HG03565 (cell line): ENCODE results near the gene ACSS2.

ENCODE experiments used
- ATAC-seq: cut with Tn5 transposase; IDR thresholded peaks from one replicate; pipeline ENCODE4 v1.9.1; 2021; ENCODE audit warnings: mild to moderate bottlenecking, moderate library complexity; ENCODE audit not compliant: unreplicated experiment

ACSS2 gene

DNA sequence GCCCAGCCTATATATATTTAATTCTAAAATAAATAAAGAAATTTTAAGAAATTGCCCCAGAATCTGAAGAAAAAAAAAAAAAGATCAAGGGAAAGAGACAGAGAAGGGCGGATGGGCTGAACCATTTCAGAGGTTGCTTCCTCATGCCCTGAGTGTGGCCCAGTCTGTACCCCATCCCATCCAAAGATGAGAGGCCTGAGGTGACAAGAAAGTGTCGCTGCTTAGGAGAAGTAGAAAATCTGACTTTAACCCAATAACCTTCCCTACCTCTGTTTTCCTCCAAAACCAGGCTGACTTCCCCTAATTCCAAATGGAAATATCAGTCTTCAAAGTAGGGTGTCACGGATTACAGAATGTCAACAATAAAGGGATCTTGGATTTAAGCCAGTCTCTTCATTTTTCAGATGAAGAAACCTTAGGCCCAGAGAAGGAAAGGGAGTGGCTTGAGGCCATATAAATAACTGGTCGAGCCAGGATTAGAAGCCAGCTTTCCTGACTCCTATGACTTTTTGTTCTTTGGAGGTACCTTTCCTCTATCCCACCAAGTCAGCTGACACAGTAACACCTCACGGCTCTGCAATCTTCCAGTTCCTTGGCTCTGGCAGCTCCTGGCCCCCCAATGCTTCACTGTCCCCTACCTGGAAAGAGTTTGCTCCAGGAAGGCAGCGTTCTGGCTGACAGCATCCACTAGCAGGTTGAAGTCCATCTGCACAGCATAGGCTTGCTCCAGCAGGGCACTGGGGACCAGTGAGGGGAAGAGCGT, 69.1 kb downstream of the ACSS2 start:
- no peak for ATAC-seq

DNA sequence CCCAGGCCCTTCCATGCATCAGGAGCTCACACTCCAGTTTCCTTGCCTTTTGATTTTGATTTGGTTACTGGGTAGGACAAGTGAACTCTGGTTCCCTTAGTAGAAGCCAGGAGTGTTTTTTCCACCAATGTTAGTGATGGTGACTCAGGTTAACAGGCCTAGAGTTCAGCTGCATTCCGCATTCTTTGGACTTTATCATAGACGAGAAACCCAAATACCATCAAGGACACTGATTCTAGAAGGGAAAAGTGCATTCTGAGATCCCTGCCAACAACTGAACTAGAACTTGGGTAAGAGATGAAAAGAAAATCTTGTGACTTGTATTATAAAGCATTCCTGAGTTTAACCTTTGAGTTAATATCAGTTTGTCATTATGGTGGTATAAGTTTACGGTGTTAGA, 70.2 kb downstream of the ACSS2 start:
- no peak for ATAC-seq

DNA sequence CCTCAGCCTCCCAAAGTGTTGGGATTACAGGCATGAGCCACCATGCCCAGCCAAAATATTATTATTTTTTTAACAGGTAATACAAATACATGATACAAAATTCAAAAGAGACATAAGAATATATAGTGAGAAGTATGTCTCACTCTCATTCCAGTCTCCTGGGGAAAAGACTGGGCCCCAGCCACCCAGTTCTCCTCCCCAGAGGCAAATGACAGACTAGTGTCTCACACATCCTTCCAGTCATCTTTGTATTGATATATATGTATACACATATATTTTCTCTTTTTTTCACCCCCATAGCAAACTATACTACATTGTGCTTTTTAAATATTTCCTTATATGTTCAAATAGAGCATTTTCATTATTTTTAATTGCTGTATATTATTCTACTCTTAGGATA, 70.9 kb downstream of the ACSS2 start:
- no peak for ATAC-seq

DNA sequence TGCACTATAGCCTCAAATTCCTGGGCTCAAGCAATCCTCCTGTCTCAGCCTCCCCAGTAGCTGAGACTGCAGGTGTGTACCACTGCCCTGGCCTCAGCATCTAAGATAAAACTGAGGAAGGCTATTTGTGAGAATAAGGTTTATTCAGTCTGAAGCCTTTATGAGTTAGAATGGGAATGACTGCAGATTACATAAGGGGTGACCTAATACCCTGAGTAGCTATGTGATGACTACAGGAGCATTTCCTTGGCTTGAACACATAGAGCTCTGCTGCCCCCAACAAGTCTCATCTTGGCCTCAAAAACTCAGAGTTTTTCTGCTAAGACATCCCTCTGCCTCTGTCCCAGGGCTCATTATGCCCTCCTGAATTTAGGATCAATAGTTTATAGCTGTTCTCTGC, 71.6 kb downstream of the ACSS2 start:
- ATAC-seq, result no peak

DNA sequence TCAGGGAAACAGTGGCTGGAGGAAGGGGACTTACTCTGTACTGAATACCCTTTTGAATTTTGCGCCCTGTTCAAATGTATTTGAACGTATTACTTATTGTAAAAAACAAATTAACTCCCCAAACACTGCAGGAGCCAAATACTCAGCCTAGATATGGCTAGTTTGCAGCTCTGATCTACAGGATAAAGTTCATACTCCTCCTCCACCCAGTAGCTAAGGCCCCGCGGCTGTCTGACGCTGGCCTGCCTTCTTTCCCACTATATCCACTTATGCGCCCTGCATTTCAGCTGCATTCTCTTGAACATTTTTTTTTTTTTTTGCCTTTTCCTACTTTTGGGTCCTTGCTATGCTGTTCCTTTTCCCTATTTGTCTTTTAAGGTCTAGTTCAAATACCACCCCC, 72.7 kb downstream of the ACSS2 start:
- no peak for ATAC-seq

DNA sequence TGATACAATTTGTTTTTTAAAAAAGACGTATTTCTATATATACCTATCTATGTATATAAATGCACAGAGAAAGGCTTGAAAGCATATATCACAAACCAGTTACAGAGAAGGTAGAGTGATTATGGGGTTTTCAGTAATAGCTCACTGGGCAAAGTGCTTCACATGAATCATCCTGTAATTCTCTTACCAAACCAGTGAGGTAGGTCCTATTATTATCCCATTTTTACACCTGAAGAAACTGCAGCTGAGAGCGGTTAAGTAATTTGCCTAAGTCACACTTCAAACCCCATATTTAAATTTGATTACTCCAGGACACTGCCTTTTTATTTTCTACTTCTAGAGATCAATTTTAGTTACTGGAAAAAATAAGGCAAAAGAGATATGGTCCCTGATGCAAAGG, 74.8 kb downstream of the ACSS2 start:
- no peak for ATAC-seq

DNA sequence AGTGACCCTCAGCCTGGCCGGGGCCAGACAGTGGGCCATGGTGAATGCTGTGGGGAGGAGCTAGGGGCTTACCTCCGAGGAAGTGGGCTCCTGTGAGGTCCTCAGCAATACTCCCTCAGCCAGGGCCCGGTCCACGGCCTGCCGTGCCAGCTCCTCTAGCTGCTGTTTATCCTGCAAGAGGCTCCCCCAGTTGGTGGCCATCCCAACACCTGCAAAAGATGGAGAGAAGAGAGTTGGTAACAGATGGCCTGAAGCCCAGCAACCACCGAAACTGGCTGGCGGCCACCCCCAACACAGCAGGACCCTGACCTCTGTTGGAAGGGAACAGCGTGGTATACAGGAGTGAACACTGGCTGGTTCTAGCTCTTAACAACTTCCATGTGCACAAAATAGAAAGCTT, 75.2 kb downstream of the ACSS2 start:
- ATAC-seq, result no peak

DNA sequence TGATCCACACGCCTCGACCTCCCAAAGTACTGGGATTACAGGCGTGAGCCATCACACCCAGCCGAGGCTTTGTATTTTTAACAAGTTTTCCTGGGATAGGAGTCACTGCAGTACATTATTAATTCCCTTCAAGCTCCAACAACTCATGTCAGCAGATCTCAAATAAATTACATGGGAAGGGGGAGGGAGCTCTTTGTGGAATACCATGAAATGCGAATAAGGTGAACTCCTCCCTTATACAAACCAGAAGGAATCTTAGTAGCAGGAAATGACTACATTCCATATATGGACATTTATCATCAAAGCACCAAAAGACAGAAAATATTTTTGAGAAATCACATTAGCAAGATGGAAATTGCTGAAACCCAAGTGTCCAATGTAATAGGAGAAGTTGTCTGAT, 76.3 kb downstream of the ACSS2 start:
- no peak for ATAC-seq

DNA sequence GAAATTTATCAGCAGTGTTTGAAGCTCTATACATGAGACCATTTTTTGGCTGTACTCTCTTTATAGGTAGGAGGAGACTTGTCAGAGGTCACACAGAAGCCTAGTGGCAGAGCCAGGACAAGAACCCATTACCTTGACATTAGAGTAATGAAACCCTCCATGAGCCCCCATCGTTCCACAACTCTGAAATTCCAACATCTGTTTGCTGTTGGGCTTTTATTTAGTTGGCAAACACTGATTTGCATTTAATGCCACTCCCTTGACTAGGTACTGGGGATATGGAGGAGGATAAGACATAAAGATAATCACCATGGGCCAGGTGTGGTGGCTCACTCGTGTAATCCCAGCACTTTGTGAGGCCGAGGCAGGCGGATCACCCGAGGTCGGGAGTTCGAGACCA, 77.5 kb downstream of the ACSS2 start:
- ATAC-seq, result no peak

DNA sequence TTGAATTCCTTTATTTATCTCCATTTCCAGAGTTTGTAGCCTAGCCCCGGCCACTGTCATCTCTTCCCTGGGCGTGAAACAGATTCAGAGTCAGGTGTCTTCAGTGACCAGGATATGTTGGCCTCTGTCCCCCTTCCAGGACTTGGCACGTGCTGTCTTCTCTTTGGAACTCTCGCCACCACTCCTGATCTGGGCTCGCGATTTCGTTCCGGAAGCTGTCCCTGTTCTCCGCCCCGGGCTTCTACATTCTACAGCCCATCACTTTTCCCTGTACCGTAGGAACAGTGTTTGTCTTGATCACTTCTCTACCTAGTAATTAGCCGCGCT, 78.5 kb downstream of the ACSS2 start:
- no peak for ATAC-seq

DNA sequence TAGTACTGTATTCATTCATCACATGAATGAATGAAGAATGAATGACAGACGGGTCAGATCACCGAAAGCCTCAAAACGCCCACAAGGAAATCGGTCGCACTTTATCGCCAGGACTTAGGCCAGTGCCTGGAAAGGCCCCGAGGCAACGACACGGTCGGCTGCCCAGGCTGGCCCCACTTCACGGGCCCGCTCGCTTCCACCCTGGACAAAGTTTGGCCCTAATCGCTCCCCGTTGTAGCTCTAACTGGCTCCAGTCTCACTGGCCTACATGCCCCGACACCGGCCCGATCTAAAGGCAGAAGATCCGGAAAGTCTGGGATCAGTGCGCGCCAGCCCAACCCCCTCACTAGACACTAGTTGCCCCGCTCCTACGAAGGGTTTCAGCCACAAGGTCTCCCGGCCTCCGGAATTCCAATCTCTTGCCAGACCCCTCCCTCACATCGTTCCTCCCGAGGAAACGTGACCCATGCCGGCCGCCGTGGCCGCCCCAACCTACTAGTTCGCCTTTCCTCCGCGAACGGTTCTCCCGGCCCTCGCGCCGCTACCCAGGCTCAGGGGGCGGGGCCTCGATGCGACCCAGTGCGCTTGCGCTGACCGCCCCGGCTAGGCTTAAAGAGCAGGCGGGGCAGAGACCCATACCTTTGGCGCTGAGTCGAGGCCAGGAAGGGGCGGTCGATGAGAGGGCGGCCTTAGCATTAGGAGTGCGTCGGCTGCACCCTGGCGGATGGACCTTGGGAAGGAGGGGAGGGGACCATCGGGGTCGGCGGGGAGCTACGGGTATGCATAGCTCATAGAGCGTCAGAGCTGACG, 79.0 kb downstream of the ACSS2 start, which contains the start of the genes GSS and MYH7B:
GSS (minus strand) TSS at position 576 of the 810 bp plus-strand sequence. CDS start 3,954 bp downstream, outside the sequence.
MYH7B (plus strand) TSS at position 638 of the 810 bp plus-strand sequence. CDS start 22,138 bp downstream, outside the sequence.
- ATAC-seq, result peak; percentile 85

DNA sequence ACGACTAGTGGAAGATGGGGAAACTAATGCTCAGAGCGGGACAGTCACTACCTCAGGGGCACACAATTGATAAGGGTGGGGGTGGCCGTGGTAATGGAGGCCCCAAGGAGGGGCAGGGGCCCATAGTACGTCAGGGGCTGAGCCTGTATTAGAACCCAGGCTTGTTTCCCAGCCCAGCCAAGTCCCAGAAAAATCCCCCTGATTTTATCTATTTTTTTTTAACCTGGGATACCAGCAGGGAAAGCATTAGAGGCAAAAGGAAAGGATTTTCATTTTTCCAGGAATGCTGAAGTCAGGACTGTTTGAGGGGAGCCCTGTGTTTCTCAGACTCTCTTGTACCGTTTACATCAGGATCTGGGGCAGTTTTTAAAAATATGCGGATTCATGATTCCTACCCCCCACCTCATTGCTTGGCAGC, 79.6 kb downstream of the ACSS2 start:
- ATAC-seq, result no peak

DNA sequence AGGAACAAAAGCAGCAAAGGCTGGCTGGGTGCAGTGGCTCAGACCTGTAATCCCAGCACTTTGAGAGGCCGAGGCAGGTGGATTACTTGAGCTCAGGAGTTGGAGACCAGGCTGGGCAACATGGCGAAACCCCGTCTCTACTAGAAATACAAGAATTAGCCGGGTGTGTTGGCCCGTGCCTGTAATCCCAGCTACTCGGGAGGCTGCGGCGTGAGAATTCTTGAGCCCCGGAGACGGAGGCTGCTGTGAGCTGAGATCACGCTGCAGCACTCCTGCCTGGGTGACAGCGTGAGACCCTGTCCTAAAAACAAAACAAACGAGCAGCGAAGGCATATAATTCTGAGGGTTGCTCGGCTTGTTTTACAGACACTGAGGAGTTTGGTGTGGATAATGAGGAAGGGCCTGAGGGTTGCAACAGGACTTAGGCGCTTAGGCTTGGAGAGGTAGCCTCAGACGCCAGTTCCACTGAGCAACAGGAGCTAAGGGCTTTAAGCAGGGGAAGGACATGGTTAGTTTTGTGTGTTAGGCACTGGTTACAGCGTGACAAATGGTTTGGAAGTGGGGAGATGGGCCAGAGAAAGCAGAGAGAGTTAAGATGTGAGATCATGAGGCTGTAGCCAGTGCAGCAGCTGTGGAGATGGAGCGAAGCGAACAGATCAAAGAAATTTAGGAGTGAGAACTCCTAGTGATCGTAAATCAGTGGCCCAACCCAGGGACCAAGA, 80.5 kb downstream of the ACSS2 start:
- ATAC-seq, result no peak

DNA sequence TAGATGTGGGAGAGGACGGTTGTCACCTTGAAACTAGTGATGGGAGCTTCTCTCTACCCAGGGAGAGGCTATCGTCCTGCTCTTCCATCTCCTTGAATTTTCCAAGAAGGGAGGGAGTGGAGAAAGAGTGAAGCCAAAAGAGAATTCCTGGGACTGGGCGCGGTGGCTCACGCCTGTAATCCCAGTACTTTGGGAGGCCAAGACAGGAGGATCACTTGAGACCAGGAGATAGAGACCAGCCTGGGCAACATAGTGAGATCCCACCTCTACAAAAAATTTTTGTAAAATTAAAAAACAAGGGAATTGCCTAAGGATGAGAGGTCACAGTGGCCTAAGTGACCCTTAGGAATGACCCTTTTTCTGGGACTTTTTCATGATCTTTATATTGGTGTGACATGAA, 88.1 kb downstream of the ACSS2 start:
- no peak for ATAC-seq

DNA sequence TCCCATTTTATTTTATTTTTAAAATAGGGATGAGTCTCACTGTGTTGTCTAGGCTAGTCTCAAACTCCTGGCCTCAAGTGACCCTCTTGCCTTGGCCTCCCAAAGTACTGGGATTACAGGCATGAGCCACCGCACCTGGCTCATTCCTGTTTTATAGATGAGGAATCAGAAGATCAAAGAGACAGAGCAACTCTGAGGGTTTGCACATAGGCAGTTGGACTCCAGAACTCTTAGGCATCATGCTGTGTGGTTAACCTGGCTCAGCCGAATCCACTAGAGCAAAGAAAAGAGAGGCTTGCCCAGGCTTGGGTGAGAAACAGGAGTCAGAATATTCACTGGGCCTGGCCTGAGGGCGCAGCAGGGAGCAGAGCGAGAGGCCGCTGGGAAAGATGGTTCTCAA, 88.6 kb downstream of the ACSS2 start:
- no peak for ATAC-seq

DNA sequence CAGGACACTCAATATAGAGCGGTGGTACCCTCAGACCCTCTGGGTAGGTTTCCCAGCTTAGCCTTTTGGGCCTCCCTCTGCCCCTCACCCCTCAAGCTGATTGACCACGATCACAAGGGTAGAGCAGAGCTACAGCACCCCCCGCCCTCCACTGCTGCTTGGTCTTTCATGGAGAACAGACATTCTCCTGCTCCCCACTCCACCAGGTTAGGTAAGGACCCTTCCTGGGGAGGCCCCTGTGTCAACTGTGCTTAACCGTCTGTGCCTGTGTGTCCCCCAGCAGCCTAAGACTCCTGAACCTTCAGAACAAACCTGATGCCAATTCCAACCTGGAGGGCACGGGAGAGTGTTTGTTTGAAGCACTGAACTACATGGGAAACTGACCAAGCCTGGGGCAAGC, 91.0 kb downstream of the ACSS2 start:
- ATAC-seq, result no peak

DNA sequence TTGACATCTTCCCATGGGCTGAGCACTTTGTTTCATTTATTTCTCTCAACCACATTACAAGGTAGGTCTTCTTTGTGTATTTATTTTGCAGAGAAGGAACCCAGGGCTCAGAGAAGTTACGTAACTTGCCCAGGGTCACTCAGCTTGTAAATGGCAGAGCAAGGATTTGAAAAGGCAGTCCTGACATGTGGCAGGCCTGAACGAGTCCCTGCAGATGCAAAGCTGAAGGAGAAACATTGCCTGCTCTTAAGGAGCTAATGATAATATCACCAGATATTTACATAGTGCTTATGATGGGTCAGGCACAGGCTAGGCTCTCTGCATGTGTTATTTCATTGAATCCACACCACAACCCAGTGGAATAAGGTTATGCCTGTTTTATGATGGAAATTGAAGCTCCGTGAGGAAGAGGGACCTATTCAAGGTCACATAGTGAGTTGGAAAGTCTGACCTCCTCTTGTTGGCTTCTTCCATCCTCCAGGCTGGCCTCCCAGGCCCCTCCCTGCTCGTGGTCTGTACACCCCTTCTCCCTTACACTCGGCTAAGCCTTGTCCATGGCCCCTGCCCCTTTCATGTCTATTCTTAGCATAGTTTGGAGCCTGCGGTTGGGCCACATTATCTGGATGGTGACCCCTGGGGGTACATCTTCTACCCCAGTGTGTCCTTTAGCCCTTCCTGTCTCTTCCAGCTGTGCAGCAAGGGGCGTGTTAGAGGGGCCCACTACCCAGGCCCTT, 91.8 kb downstream of the ACSS2 start:
- ATAC-seq, result no peak

DNA sequence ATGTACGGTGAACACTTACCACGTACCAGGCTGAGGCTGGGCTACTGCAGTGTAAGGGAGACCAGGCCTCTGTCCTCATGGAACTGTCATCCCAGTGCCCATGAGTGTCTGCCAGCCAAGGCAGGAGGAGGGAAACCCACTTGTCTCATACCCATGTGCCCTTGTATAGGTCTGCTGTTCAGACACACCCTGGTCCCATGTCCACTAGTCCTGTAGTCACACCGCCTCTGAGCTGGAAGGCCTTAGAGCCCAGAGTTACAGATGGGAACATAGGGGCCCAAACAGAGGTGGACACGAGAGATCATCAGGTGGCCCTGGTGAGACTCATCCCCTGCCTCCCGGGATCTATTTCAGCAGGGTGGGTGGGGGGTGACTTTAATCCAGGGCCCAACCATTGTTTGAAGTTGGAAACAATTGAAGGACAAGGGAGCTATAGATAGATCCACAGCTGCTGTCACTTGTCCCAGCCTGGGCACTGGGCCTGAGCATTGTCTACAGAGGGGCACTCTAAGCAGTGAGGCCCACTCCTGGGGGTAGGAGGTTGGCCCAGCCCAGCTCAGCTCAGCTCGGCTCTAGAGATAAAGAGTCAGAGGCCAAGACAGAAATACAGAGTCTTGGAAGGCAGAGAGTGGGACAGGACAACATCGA, 93.9 kb downstream of the ACSS2 start:
- ATAC-seq, result no peak

DNA sequence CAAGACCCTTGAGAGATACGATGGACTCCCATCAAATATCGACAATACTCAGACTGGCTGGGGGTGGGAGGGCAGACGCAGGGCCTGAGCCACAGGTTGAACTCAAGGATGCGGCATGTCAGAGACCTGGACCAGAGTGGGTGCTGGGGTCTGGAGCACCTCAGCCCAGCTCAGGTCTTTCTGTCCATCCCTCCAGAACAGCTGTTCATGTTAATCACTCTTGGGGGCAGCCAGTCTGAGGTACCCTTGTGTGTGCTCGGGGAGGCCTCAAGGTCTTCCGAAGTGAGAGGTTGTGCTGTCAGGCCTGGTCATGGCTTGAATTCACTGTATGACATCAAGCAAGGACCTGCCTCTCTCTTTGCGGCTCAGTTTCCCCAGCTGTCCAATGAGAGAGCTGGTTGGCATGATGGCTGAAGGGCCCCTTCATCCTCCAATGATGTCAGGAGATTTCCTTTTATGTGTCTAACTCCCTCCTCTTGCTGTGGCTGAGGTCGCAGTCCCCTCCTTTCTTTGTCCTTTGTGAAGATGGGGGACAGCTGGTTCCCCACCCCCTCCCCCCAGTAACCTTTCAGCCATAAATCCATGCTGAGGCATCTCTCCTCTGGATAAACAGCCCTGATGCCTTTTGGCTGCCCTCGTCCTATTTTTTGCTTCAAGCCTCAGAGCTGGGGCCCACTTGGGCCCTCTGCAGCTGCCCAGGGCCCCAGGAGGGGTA, 94.6 kb downstream of the ACSS2 start:
- ATAC-seq, result no peak
